Measurements from ENCODE around the gene HTR3D.

GRCh38 chr3:183988216-183988790 is 43.2 kb upstream of the HTR3D start:
- TF ChIP-seq CTCF (IDR thresholded peaks at IDR 0.05; ENCODE audit: insufficient read depth, low read length, poor library complexity, severe bottlenecking) (no peak), EZH2phosphoT487 (conservative IDR thresholded peaks at IDR 0.05; ENCODE audit: low read length) (no peak)

Data from SU-DHL-6 (cell line).